ENCODE data around the gene CALB2. TPM values are rescaled to one million over a fixed set of nuclear protein-coding genes. Genes with fewer than 3 reads are reported as not detected.

CALB2 gene
- total and polyA plus RNA-seq, 2 donors (not counting 1 experiment from before 2014, with no cell fraction given), result not detected

- Histone ChIP-seq H3K79me2 (ENCODE audit: control insufficient read depth, insufficient read depth, low read length) (no peaks in the 10 kb centered on the region), H3K4me2 (replicated peaks; ENCODE audit: low read depth, low read length, poor library complexity, severe bottlenecking) (no peak overlapping the region), H3K9me3 (ENCODE audit: control extremely low read depth in 1 of 3, control insufficient read depth in 2 of 3, insufficient read depth in 1 of 3, low read length in 2 of 3) (peaks cover 0 to 5% (median 0%) of the 10 kb centered on the region in 3 donors), H2AFZ (ENCODE audit: insufficient read depth, low read depth, low read length, poor library complexity, severe bottlenecking) (no peak overlapping the region), H3K27ac (ENCODE audit: low read length in 2 of 2) (no peak overlapping the region), H4K20me1 (ENCODE audit: control insufficient read depth, insufficient read depth, low read length, poor library complexity, severe bottlenecking) (no peaks in the 10 kb centered on the region), H3K36me3 (replicated peaks in 1 of 2; ENCODE audit: control extremely low read depth in 1 of 2, control insufficient read depth in 1 of 2, extremely low read depth in 1 of 2, insufficient read depth in 2 of 2, low read length in 1 of 2) (no peaks in the 10 kb centered on the region), H3K9ac (ENCODE audit: low read length) (no peak overlapping the region), H3K4me3 (ENCODE audit: control extremely low read depth in 1 of 5, extremely low read depth in 1 of 5, insufficient read depth in 1 of 5, low read depth in 2 of 5, low read length in 4 of 5) (no peak overlapping the region), H3K27me3 (replicated peaks in 1 of 4; ENCODE audit: control extremely low read depth in 1 of 4, control insufficient read depth in 3 of 4, insufficient read depth in 4 of 4, low read length in 3 of 4) (peaks cover 0 to 19% (median 6%) of the 10 kb centered on the region in 4 experiments), H3K4me1 (ENCODE audit: control insufficient read depth in 2 of 2, insufficient read depth in 2 of 2, low read length in 2 of 2) (no peaks in the 10 kb centered on the region)
- no peak overlapping the region for H3K4me3 Mint-ChIP-seq
- H3K27ac Mint-ChIP-seq, result no peak overlapping the region
- ChIA-PET POLR2A (no interaction called here), CTCF (interaction anchor here (1.1 kb wide), 1 partner anchor 9 kb away, joined by 3 read pairs; no protein-coding TSS in a partner anchor)
- no peaks in the 10 kb centered on the region for H3K9me3 Mint-ChIP-seq (ENCODE audit: insufficient read depth)
- TF ChIP-seq EZH2 (IDR thresholded peaks at IDR 0.05; ENCODE audit: borderline replicate concordance, insufficient read depth, low read depth, low read length, poor library complexity, severe bottlenecking) (no peak), CTCF (IDR thresholded peaks at IDR 0.05) (no peak)
- intact Hi-C loops (cut with micrococcal nuclease), result no loop called here
- ATAC-seq (ENCODE audit: low read depth) (no peak), DNase-seq (no peak)
- WGBS (ENCODE audit: insufficient coverage), result 85% methylated on average over 9 of the region's 9 CpGs
- H3K27me3 Mint-ChIP-seq, result peaks cover 33% of the 10 kb centered on the region
- peaks cover 1% of the 10 kb centered on the region for H3K4me1 Mint-ChIP-seq
Observed at GRCh38 chr16:71364133-71364681, 5.7 kb downstream of the CALB2 start.

- Mint-ChIP-seq H3K27me3 (peaks cover 35% of the 10 kb centered on the region), H3K4me1 (no peaks in the 10 kb centered on the region), H3K9me3 (ENCODE audit: insufficient read depth) (no peaks in the 10 kb centered on the region), H3K4me3 (no peak overlapping the region), H3K27ac (no peak overlapping the region)
- ChIA-PET POLR2A (no interaction called here), CTCF (interaction anchor here (1.1 kb wide), 1 partner anchor 9 kb away, joined by 3 read pairs; no protein-coding TSS in a partner anchor)
- WGBS (ENCODE audit: insufficient coverage), result 92% methylated on average over 9 of the region's 10 CpGs
- DNase-seq, result no peak
- Histone ChIP-seq H3K4me1 (ENCODE audit: control insufficient read depth in 2 of 2, insufficient read depth in 2 of 2, low read length in 2 of 2) (no peaks in the 10 kb centered on the region), H4K20me1 (ENCODE audit: control insufficient read depth, insufficient read depth, low read length, poor library complexity, severe bottlenecking) (no peaks in the 10 kb centered on the region), H3K9me3 (ENCODE audit: control extremely low read depth in 1 of 3, control insufficient read depth in 2 of 3, insufficient read depth in 1 of 3, low read length in 2 of 3) (peaks cover 0 to 4% (median 0%) of the 10 kb centered on the region in 3 donors), H3K36me3 (replicated peaks in 1 of 2; ENCODE audit: control extremely low read depth in 1 of 2, control insufficient read depth in 1 of 2, extremely low read depth in 1 of 2, insufficient read depth in 2 of 2, low read length in 1 of 2) (no peaks in the 10 kb centered on the region), H3K9ac (ENCODE audit: low read length) (no peak overlapping the region), H3K79me2 (ENCODE audit: control insufficient read depth, insufficient read depth, low read length) (no peaks in the 10 kb centered on the region), H3K4me3 (ENCODE audit: control extremely low read depth in 1 of 5, extremely low read depth in 1 of 5, insufficient read depth in 1 of 5, low read depth in 2 of 5, low read length in 4 of 5) (no peak overlapping the region), H3K4me2 (replicated peaks; ENCODE audit: low read depth, low read length, poor library complexity, severe bottlenecking) (no peak overlapping the region), H3K27me3 (replicated peaks in 1 of 4; ENCODE audit: control extremely low read depth in 1 of 4, control insufficient read depth in 3 of 4, insufficient read depth in 4 of 4, low read length in 3 of 4) (peaks cover 0 to 11% (median 2%) of the 10 kb centered on the region in 4 experiments), H3K27ac (ENCODE audit: low read length in 2 of 2) (no peak overlapping the region), H2AFZ (ENCODE audit: insufficient read depth, low read depth, low read length, poor library complexity, severe bottlenecking) (no peak overlapping the region)
- ATAC-seq (ENCODE audit: low read depth), result no peak
- intact Hi-C loops (cut with micrococcal nuclease), result no loop called here
- TF ChIP-seq CTCF (IDR thresholded peaks at IDR 0.05) (no peak), EZH2 (IDR thresholded peaks at IDR 0.05; ENCODE audit: borderline replicate concordance, insufficient read depth, low read depth, low read length, poor library complexity, severe bottlenecking) (no peak)
Observed at GRCh38 chr16:71365021-71365420, 6.5 kb downstream of the CALB2 start.
